C4-2B (cell line): ENCODE results near the gene OR2W1.

Experiments
- ZFX ChIP-seq: fragments of 450-650 bp; IDR thresholded peaks from 2 replicates; pipeline ENCODE4 v1.6.1; 2017
- TF ChIP-seq, protein P1 (sequence below): fragments of 450-650 bp; conservative IDR thresholded peaks from 2 replicates; pipeline ENCODE4 v1.5.1; 2017; ENCODE audit warnings: mild to moderate bottlenecking

GRCh38 chr6:28995093-28995650, 49.8 kb downstream of the OR2W1 start:
- TF ChIP-seq, protein P1, sequence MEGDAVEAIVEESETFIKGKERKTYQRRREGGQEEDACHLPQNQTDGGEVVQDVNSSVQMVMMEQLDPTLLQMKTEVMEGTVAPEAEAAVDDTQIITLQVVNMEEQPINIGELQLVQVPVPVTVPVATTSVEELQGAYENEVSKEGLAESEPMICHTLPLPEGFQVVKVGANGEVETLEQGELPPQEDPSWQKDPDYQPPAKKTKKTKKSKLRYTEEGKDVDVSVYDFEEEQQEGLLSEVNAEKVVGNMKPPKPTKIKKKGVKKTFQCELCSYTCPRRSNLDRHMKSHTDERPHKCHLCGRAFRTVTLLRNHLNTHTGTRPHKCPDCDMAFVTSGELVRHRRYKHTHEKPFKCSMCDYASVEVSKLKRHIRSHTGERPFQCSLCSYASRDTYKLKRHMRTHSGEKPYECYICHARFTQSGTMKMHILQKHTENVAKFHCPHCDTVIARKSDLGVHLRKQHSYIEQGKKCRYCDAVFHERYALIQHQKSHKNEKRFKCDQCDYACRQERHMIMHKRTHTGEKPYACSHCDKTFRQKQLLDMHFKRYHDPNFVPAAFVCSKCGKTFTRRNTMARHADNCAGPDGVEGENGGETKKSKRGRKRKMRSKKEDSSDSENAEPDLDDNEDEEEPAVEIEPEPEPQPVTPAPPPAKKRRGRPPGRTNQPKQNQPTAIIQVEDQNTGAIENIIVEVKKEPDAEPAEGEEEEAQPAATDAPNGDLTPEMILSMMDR: no peak
- no peak for TF ChIP-seq ZFX
